ENCODE results near the gene SIPA1L3. TPM values are rescaled to one million over a fixed set of nuclear protein-coding genes. Genes with fewer than 3 reads are reported as not detected.

Gene SIPA1L3
- total and polyA plus RNA-seq, 9 of the 15 experiments (the other 6 are each of a cell fraction or from before 2014, with no cell fraction given): 0.01 to 6.1 (median 2.5) TPM

- TF ChIP-seq, protein P1, sequence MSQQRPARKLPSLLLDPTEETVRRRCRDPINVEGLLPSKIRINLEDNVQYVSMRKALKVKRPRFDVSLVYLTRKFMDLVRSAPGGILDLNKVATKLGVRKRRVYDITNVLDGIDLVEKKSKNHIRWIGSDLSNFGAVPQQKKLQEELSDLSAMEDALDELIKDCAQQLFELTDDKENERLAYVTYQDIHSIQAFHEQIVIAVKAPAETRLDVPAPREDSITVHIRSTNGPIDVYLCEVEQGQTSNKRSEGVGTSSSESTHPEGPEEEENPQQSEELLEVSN (IDR thresholded peaks at IDR 0.05; ENCODE audit: borderline replicate concordance in 1 of 2, extremely low read depth in 1 of 2, insufficient read depth in 1 of 2, insufficient read length in 1 of 2, low read depth in 1 of 2, low read length in 1 of 2, poor library complexity in 1 of 2, severe bottlenecking in 1 of 2): peak; percentile 33 to 52
- TF ChIP-seq, protein P2, sequence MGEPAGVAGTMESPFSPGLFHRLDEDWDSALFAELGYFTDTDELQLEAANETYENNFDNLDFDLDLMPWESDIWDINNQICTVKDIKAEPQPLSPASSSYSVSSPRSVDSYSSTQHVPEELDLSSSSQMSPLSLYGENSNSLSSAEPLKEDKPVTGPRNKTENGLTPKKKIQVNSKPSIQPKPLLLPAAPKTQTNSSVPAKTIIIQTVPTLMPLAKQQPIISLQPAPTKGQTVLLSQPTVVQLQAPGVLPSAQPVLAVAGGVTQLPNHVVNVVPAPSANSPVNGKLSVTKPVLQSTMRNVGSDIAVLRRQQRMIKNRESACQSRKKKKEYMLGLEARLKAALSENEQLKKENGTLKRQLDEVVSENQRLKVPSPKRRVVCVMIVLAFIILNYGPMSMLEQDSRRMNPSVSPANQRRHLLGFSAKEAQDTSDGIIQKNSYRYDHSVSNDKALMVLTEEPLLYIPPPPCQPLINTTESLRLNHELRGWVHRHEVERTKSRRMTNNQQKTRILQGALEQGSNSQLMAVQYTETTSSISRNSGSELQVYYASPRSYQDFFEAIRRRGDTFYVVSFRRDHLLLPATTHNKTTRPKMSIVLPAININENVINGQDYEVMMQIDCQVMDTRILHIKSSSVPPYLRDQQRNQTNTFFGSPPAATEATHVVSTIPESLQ (CRISPR knock-in tag; IDR thresholded peaks at IDR 0.05): no peak
- TF ChIP-seq KDM5B (IDR thresholded peaks at IDR 0.05; ENCODE audit: insufficient replicate concordance, low read depth, low read length) (no peak), KDM4B (IDR thresholded peaks at IDR 0.05; ENCODE audit: borderline replicate concordance in 2 of 2, low read depth in 1 of 2) (no peak), HDAC3 (IDR thresholded peaks at IDR 0.05; ENCODE audit: borderline replicate concordance, partially characterized antibody) (no peak), KLF10 (CRISPR knock-in tag; IDR thresholded peaks at IDR 0.05) (no peak), SNIP1 (IDR thresholded peaks at IDR 0.05; ENCODE audit: low read depth) (no peak), ZNF274 (IDR thresholded peaks at IDR 0.05; ENCODE audit: borderline replicate concordance, low read depth, low read length) (no peak), CHAMP1 (IDR thresholded peaks at IDR 0.05) (no peak), PTTG1 (tag; IDR thresholded peaks at IDR 0.05; ENCODE audit: low read depth) (no peak), NEUROD1 (IDR thresholded peaks at IDR 0.05; ENCODE audit: borderline replicate concordance, low read depth, low read length, partially characterized antibody) (no peak), BACH1 (tag; IDR thresholded peaks at IDR 0.05) (no peak), TEAD1 (CRISPR knock-in tag; IDR thresholded peaks at IDR 0.05) (no peak), ZNF143 (CRISPR knock-in tag; IDR thresholded peaks at IDR 0.05) (no peak)
- TF ChIP-seq, protein P3, sequence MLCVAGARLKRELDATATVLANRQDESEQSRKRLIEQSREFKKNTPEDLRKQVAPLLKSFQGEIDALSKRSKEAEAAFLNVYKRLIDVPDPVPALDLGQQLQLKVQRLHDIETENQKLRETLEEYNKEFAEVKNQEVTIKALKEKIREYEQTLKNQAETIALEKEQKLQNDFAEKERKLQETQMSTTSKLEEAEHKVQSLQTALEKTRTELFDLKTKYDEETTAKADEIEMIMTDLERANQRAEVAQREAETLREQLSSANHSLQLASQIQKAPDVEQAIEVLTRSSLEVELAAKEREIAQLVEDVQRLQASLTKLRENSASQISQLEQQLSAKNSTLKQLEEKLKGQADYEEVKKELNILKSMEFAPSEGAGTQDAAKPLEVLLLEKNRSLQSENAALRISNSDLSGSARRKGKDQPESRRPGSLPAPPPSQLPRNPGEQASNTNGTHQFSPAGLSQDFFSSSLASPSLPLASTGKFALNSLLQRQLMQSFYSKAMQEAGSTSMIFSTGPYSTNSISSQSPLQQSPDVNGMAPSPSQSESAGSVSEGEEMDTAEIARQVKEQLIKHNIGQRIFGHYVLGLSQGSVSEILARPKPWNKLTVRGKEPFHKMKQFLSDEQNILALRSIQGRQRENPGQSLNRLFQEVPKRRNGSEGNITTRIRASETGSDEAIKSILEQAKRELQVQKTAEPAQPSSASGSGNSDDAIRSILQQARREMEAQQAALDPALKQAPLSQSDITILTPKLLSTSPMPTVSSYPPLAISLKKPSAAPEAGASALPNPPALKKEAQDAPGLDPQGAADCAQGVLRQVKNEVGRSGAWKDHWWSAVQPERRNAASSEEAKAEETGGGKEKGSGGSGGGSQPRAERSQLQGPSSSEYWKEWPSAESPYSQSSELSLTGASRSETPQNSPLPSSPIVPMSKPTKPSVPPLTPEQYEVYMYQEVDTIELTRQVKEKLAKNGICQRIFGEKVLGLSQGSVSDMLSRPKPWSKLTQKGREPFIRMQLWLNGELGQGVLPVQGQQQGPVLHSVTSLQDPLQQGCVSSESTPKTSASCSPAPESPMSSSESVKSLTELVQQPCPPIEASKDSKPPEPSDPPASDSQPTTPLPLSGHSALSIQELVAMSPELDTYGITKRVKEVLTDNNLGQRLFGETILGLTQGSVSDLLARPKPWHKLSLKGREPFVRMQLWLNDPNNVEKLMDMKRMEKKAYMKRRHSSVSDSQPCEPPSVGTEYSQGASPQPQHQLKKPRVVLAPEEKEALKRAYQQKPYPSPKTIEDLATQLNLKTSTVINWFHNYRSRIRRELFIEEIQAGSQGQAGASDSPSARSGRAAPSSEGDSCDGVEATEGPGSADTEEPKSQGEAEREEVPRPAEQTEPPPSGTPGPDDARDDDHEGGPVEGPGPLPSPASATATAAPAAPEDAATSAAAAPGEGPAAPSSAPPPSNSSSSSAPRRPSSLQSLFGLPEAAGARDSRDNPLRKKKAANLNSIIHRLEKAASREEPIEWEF (CRISPR knock-in tag; IDR thresholded peaks at IDR 0.05): no peak
These were observed 36.5 kb downstream of the SIPA1L3 start (continued) for GRCh38 chr19:37943480-37943879.

All from K562 (cell line).